ENCODE data around the gene PCDHGA4. TPM values are rescaled to one million over a fixed set of nuclear protein-coding genes. Genes with fewer than 3 reads are reported as not detected.
"Not testable (repeated sequence)": the region's sequence is repeated elsewhere in the genome, so short reads cannot be mapped to it uniquely, and the experiment has no call there.

Gene PCDHGA4
- total RNA-seq, 1 experiment from 2014 or later: 0.26 TPM

DNA sequence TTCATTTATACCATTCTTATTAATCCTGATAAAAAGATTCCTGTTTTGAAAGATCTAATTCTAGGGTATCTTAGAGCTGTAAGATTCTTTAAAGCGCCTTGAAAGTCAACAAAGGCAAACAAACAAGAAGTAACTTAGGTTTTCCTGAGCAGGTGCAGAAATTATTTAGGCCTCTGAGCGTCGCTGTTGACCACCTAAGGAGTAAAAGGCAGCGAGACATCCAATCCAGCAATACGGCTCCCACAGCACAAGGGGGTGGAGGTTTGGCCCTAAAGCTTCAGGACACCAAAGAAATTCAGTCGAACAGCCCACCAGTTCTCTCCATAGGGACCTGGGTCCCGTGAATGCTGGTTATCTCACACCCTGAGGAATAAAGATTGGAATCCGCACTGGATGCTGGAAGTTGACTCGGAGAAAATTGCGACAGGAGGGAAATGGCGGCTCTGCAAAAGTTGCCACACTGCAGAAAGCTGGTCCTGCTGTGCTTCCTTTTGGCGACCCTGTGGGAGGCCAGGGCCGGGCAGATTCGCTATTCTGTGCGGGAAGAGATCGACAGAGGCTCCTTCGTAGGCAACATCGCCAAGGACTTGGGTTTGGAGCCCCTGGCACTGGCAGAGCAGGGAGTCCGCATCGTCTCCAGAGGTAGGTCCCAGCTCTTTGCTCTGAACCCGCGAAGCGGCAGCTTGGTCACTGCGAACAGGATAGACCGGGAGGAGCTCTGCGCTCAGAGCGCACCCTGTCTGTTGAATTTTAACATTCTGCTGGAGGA, 16.1 kb upstream of the PCDHGA4 start, which contains the start of gene PCDHGA2:
TSS of gene PCDHGA2 (plus strand) at position 223 of the 769 bp plus-strand sequence.
- no TSS peak for BruUV-seq (replicated peaks)
- CTCF ChIA-PET: interaction anchor here (0.6 to 1.4 kb wide), 8 partner anchors 8 to 377 kb away, joined by 3 to 8 read pairs (median 4); partner anchors contain the start of genes PCDHB10 and TAF7
- intact Hi-C loops (cut with micrococcal nuclease): no loop called here
- Mint-ChIP-seq H3K27me3 (ENCODE audit: insufficient read depth, unreplicated experiment) (no peaks in the 10 kb centered on the region), H3K27ac (ENCODE audit: low read depth, unreplicated experiment) (no peak within 1 kb of the TSS), H3K9me3 (ENCODE audit: unreplicated experiment) (peaks cover 57% of the 10 kb centered on the region), H3K4me1 (ENCODE audit: insufficient read depth, unreplicated experiment) (no peaks in the 10 kb centered on the region), H3K36me3 (ENCODE audit: insufficient read depth, unreplicated experiment) (peaks cover 4% of the 10 kb centered on the region), H3K4me3 (ENCODE audit: unreplicated experiment) (peak within 1 kb of the TSS; percentile 30)
- TF ChIP-seq CTCF (IDR thresholded peaks at IDR 0.05; ENCODE audit: unreplicated experiment): peak; percentile 30
- POLR2A ChIA-PET: interaction anchor here (0.9 kb wide), 1 partner anchor 18 kb away, joined by 3 read pairs; the partner anchor contains the start of gene TAF7
- DNase-seq (ENCODE audit: unreplicated experiment): peak; percentile 34

DNA sequence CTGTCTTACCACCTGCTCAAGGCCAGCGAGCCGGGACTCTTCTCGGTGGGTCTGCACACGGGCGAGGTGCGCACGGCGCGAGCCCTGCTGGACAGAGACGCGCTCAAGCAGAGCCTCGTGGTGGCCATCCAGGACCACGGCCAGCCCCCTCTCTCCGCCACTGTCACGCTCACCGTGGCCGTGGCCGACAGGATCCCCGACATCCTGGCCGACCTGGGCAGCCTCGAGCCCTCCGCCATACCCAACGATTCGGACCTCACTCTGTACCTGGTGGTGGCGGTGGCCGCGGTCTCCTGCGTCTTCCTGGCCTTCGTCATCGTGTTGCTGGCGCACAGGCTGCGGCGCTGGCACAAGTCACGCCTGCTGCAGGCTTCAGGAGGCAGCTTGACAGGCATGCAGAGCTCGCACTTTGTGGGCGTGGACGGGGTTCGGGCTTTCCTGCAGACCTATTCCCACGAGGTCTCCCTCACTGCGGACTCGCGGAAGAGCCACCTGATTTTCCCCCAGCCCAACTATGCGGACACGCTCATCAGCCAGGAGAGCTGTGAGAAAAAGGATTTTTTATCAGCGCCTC, 14.0 kb upstream of the PCDHGA4 start:
- POLR2A ChIA-PET: interaction anchor here (0.9 kb wide), 1 partner anchor 182 kb away, joined by 3 read pairs; no protein-coding TSS in a partner anchor
- H3K27me3 Mint-ChIP-seq (ENCODE audit: insufficient read depth, unreplicated experiment); CTCF ChIA-PET; H3K4me3 Mint-ChIP-seq (ENCODE audit: unreplicated experiment); DNase-seq (ENCODE audit: unreplicated experiment); H3K4me1 Mint-ChIP-seq (ENCODE audit: insufficient read depth, unreplicated experiment); BruUV-seq (replicated peaks); H3K27ac Mint-ChIP-seq (ENCODE audit: low read depth, unreplicated experiment); intact Hi-C loops (cut with micrococcal nuclease); H3K36me3 Mint-ChIP-seq (ENCODE audit: insufficient read depth, unreplicated experiment): not testable (repeated sequence)
- peaks cover 59% of the 10 kb centered on the region for H3K9me3 Mint-ChIP-seq (ENCODE audit: unreplicated experiment)

DNA sequence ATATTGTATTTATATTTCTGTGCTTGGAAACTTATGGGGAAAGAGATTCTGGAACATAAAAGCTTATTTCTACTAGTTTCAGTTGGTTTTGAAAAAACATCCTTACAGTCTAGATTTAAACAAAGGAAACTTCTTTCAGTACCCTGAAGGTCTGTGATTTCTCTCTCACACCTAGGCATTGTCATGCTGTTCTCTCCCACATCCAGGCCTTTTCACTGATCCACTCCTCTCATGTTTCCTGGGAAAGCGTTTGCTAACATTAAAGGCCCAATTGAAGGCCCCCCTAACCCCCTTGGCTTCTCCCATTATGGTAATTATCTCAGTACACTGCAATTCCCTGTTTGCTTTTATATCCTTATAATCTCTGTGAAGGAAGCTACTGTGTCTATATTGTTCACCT, 12.0 kb upstream of the PCDHGA4 start:
- no peak overlapping the region for H3K27ac Mint-ChIP-seq (ENCODE audit: low read depth, unreplicated experiment)
- no TSS peak for BruUV-seq (replicated peaks)
- no peaks in the 10 kb centered on the region for H3K4me1 Mint-ChIP-seq (ENCODE audit: insufficient read depth, unreplicated experiment)
- ChIA-PET CTCF (interaction anchor here (1.0 to 2.2 kb wide), 4 partner anchors 13 to 23 kb away, joined by 4 to 8 read pairs (median 4); partner anchors contain the start of genes PCDHGA4, PCDHGA5 and TAF7), POLR2A (interaction anchor here (0.6 to 0.8 kb wide), 2 partner anchors 9 to 22 kb away, joined by 3 to 5 read pairs; no protein-coding TSS in a partner anchor)
- intact Hi-C loops (cut with micrococcal nuclease): no loop called here
- H3K9me3 Mint-ChIP-seq (ENCODE audit: unreplicated experiment): peaks cover 53% of the 10 kb centered on the region
- DNase-seq (ENCODE audit: unreplicated experiment): no peak
- H3K4me3 Mint-ChIP-seq (ENCODE audit: unreplicated experiment): no peak overlapping the region
- no peak for TF ChIP-seq CTCF (IDR thresholded peaks at IDR 0.05; ENCODE audit: unreplicated experiment)
- no peaks in the 10 kb centered on the region for H3K36me3 Mint-ChIP-seq (ENCODE audit: insufficient read depth, unreplicated experiment)
- no peaks in the 10 kb centered on the region for H3K27me3 Mint-ChIP-seq (ENCODE audit: insufficient read depth, unreplicated experiment)

- Mint-ChIP-seq H3K27me3 (ENCODE audit: insufficient read depth, unreplicated experiment) (no peaks in the 10 kb centered on the region), H3K36me3 (ENCODE audit: insufficient read depth, unreplicated experiment) (no peaks in the 10 kb centered on the region), H3K9me3 (ENCODE audit: unreplicated experiment) (peaks cover 50% of the 10 kb centered on the region), H3K4me3 (ENCODE audit: unreplicated experiment) (no peak within 1 kb of the TSS), H3K27ac (ENCODE audit: low read depth, unreplicated experiment) (no peak within 1 kb of the TSS), H3K4me1 (ENCODE audit: insufficient read depth, unreplicated experiment) (no peaks in the 10 kb centered on the region)
- TF ChIP-seq CTCF (IDR thresholded peaks at IDR 0.05; ENCODE audit: unreplicated experiment): no peak
- ChIA-PET POLR2A (no interaction called here), CTCF (interaction anchor here (0.6 to 2.2 kb wide), 6 partner anchors 12 to 47 kb away, joined by 3 to 8 read pairs (median 4); partner anchors contain the start of genes PCDHGA4 and TAF7)
- no TSS peak for BruUV-seq (replicated peaks)
- intact Hi-C loops (cut with micrococcal nuclease): no loop called here
- DNase-seq (ENCODE audit: unreplicated experiment): no peak
Measured at GRCh38 chr5:141343242-141343952, 11.4 kb upstream of the PCDHGA4 start, which contains the start of gene PCDHGA3. Gene PCDHGA3, plus strand, starts transcription at chr5:141343829. Its CDS starts 205 bp downstream, at chr5:141344034.

Measured in MCF 10A (cell line).